Transverse colon (tissue), 3 donors: ENCODE measurements around the gene HSPB7.

Experiments
- CTCF ChIP-seq, 5 experiments: fragments of 200-600 bp in 3 of 5; fragments of 450-650 bp in 2 of 5; sonication (generic) in 3 of 5; IDR thresholded peaks; 1 replicate in 2 of 5; 2 replicates in 3 of 5; pipeline ENCODE4 v1.5.1; 2016 to 2017; ENCODE audit warnings: antibody characterized with exemption in 5 of 5, inconsistent platforms in 3 of 5, mild to moderate bottlenecking in 2 of 5, moderate library complexity in 1 of 5
- EP300 ChIP-seq: sonication (generic); formaldehyde crosslinking; IDR thresholded peaks from one replicate; pipeline ENCODE4 v1.6.1; 2017; ENCODE audit warnings: antibody characterized with exemption, low read depth
- POLR2A ChIP-seq: fragments of 450-650 bp; IDR thresholded peaks from one replicate; pipeline ENCODE4 v1.6.1; 2016; ENCODE audit warnings: antibody characterized with exemption, mild to moderate bottlenecking, moderate library complexity

GRCh38 chr1:16067127-16067768 is 49.4 kb upstream of the HSPB7 start:
- TF ChIP-seq CTCF (IDR thresholded peaks at IDR 0.05), result no peak
- TF ChIP-seq POLR2A, result no peak
- TF ChIP-seq EP300, result no peak
